Liver (tissue), 9 donors: ENCODE measurements around the gene DDX1. TPM values are rescaled to one million over a fixed set of nuclear protein-coding genes. Genes with fewer than 3 reads are reported as not detected.

Experiments
- DNase-seq: peaks from one replicate; pipeline ENCODE4 v3.0.0-alpha.2; 2017; ENCODE audit warnings: low spot score
- H3K27ac ChIP-seq, 2 donors: one replicate each; pipeline ENCODE4 v1.7.0; 2013; ENCODE audit warnings: inconsistent platforms in 2 of 2, low read length in 2 of 2, control low read depth in 1 of 2, low read depth in 1 of 2, mild to moderate bottlenecking in 1 of 2
- H3K27me3 ChIP-seq, 4 donors: one replicate each; pipeline versions ENCODE4 v1.6.1 to v1.7.0; 2013; ENCODE audit warnings: low read length in 3 of 4, inconsistent platforms in 1 of 4, mild to moderate bottlenecking in 1 of 4, moderate library complexity in 1 of 4; ENCODE audit not compliant: control insufficient read depth in 4 of 4, insufficient read depth in 4 of 4
- H3K36me3 ChIP-seq, 4 donors: one replicate each; pipeline versions ENCODE4 v1.6.1 to v1.7.0; 2013; ENCODE audit warnings: low read length in 3 of 4, mild to moderate bottlenecking in 3 of 4, low read depth in 1 of 4, moderate library complexity in 1 of 4; ENCODE audit not compliant: control insufficient read depth in 4 of 4, insufficient read depth in 3 of 4
- H3K4me1 ChIP-seq, 4 donors: one replicate each; pipeline versions ENCODE4 v1.6.1 to v1.7.0; 2013; ENCODE audit warnings: low read length in 3 of 4, mild to moderate bottlenecking in 3 of 4, moderate library complexity in 1 of 4; ENCODE audit not compliant: control insufficient read depth in 4 of 4, insufficient read depth in 4 of 4
- H3K4me3 ChIP-seq, 3 donors: one replicate each; pipeline versions ENCODE4 v1.6.1 to v1.7.0; 2013; ENCODE audit warnings: low read length in 3 of 3, control low read depth in 1 of 3, low read depth in 1 of 3, mild to moderate bottlenecking in 1 of 3
- H3K9ac ChIP-seq, 2 donors: one replicate each; pipeline ENCODE4 v1.7.0; 2013; ENCODE audit warnings: low read length in 2 of 2, mild to moderate bottlenecking in 2 of 2, moderate library complexity in 2 of 2, control low read depth in 1 of 2, low read depth in 1 of 2
- H3K9me3 ChIP-seq, 4 donors: one replicate each; pipeline versions ENCODE4 v1.6.1 to v1.7.0; 2013; ENCODE audit warnings: low read length in 3 of 4; ENCODE audit not compliant: control insufficient read depth in 4 of 4
- EGR1 ChIP-seq, 2 donors: IDR thresholded peaks; 2 replicates each; pipeline ENCODE4 v1.6.1; 2016 to 2018; ENCODE audit warnings: antibody characterized with exemption in 2 of 2, low read depth in 2 of 2
- FOXA1 ChIP-seq: IDR thresholded peaks from 2 replicates; pipeline ENCODE4 v1.6.1; 2016; ENCODE audit warnings: antibody characterized with exemption
- FOXA2 ChIP-seq: IDR thresholded peaks from 2 replicates; pipeline ENCODE4 v1.6.1; 2016; ENCODE audit warnings: antibody characterized with exemption
- GABPA ChIP-seq, 2 donors: IDR thresholded peaks in 1 of 2; conservative IDR thresholded peaks in 1 of 2; 2 replicates each; pipeline ENCODE4 v1.6.1; 2016; ENCODE audit warnings: antibody characterized with exemption in 2 of 2, mild to moderate bottlenecking in 1 of 2, moderate library complexity in 1 of 2
- HNF4A ChIP-seq, 2 donors: conservative IDR thresholded peaks; 2 replicates each; pipeline ENCODE4 v1.6.1; 2016; ENCODE audit warnings: antibody characterized with exemption in 2 of 2, mild to moderate bottlenecking in 2 of 2
- HNF4G ChIP-seq: IDR thresholded peaks from 2 replicates; pipeline ENCODE4 v1.6.1; 2016; ENCODE audit warnings: antibody characterized with exemption
- JUND ChIP-seq, 2 donors: IDR thresholded peaks; 2 replicates each; pipeline ENCODE4 v1.6.1; 2016; ENCODE audit warnings: antibody characterized with exemption in 2 of 2
- NR2F2 ChIP-seq: IDR thresholded peaks from 2 replicates; pipeline ENCODE4 v1.6.1; 2016; ENCODE audit warnings: antibody characterized with exemption
- RAD21 ChIP-seq, 2 donors: IDR thresholded peaks; 2 replicates each; pipeline ENCODE4 v1.6.1; 2016; ENCODE audit warnings: antibody characterized with exemption in 2 of 2, mild to moderate bottlenecking in 2 of 2
- REST ChIP-seq: IDR thresholded peaks from 2 replicates; pipeline ENCODE4 v1.6.1; 2016; ENCODE audit warnings: antibody characterized with exemption, mild to moderate bottlenecking
- RXRA ChIP-seq, 2 donors: IDR thresholded peaks; 2 replicates each; pipeline ENCODE4 v1.6.1; 2017 to 2018; ENCODE audit warnings: antibody characterized with exemption in 2 of 2, mild to moderate bottlenecking in 1 of 2
- SP1 ChIP-seq: IDR thresholded peaks from 2 replicates; pipeline ENCODE4 v1.6.1; 2018; ENCODE audit warnings: antibody characterized with exemption, mild to moderate bottlenecking
- TAF1 ChIP-seq: conservative IDR thresholded peaks from 2 replicates; pipeline ENCODE4 v1.6.1; 2016; ENCODE audit warnings: antibody characterized with exemption, mild to moderate bottlenecking
- YY1 ChIP-seq: IDR thresholded peaks from 2 replicates; pipeline ENCODE4 v1.6.1; 2016; ENCODE audit warnings: antibody characterized with exemption, mild to moderate bottlenecking
- WGBS: extraction: QIAGEN DNeasy Blood & Tissue Kit; methylation state at CpG from one replicate; pipeline ENCODE4 v1.1.7; 2013; 5-methylcytosine and 5-hydroxymethylcytosine counted together
- polyA plus RNA-seq, 2 donors: library from polyadenylated mRNA; stranded (reverse) in 1 of 2; unstranded in 1 of 2; fragments of 200-250 nt in 1 of 2; fragments of >200 nt in 1 of 2; fragmentation: Nextera tagmentation in 1 of 2; extraction: Ambion mirVana in 1 of 2; gene quantifications; one replicate each; pipeline versions ENCODE4 v1.2.1 to v1.2.3, GENCODE V29; 2013 to 2015
- total RNA-seq, 2 donors: library from RNA; depleted of rRNA; stranded (reverse); fragments of >200 nt; gene quantifications; one replicate each; pipeline ENCODE4 v1.2.3, GENCODE V29; 2014
- TF ChIP-seq, protein P1 (sequence below): IDR thresholded peaks from 2 replicates; pipeline ENCODE4 v1.6.1; 2016; ENCODE audit warnings: antibody characterized with exemption
- TF ChIP-seq, protein P2 (sequence below): IDR thresholded peaks from 2 replicates; pipeline ENCODE4 v1.6.1; 2016; ENCODE audit warnings: antibody characterized with exemption
- TF ChIP-seq, protein P3 (sequence below): IDR thresholded peaks from 2 replicates; pipeline ENCODE4 v1.6.1; 2016; ENCODE audit warnings: antibody characterized with exemption
- donor health status: healthy.
- donor health status: healthy.
- donor health status: healthy.
- donor health status: healthy.
- donor health status: healthy.

DDX1 gene
- total and polyA plus RNA-seq, 4 donors: 31.7 to 43.9 (median 38.8) TPM

DNA sequence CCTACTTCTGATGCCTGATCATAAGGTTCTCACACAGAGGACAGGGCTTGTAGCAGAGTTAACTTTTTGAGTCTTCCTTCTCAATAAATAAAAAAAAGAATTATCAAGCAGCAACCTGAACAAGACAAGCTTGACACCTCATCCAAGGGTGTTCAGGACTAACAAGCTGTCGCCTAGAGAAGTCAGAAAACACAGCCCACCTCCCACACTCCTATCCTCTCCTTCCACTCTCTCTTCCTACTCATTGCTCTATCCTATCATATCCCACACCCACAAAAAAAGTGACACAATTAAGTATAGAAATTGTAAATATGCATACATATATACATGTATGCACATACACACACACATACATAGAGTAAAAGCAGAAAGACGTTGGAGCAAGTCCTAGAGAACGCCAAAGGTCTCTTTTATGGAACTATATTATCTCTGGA, 35.9 kb upstream of the DDX1 start:
- Histone ChIP-seq H3K9ac (no peak overlapping the region), H3K36me3 (peaks cover 0 to 15% (median 6%) of the 10 kb centered on the region in 4 donors), H3K9me3 (no peaks in the 10 kb centered on the region), H3K27me3 (no peaks in the 10 kb centered on the region), H3K27ac (no peak overlapping the region), H3K4me1 (peaks cover 4 to 15% (median 12%) of the 10 kb centered on the region in 4 donors), H3K4me3 (no peak overlapping the region)
- TF ChIP-seq NR2F2 (no peak), HNF4A (conservative IDR thresholded peaks at IDR 0.05) (no peak), HNF4G (no peak), RXRA (IDR thresholded peaks at IDR 0.05) (no peak), FOXA1 (no peak), FOXA2 (no peak), YY1 (no peak), JUND (IDR thresholded peaks at IDR 0.05) (no peak), REST (no peak), GABPA (IDR thresholded peaks at IDR 0.05 in 1 of 2, conservative IDR thresholded peaks at IDR 0.05 in 1 of 2) (no peak), TAF1 (no peak)
- TF ChIP-seq, protein P1, sequence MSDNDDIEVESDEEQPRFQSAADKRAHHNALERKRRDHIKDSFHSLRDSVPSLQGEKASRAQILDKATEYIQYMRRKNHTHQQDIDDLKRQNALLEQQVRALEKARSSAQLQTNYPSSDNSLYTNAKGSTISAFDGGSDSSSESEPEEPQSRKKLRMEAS: no peak
- TF ChIP-seq, protein P2, sequence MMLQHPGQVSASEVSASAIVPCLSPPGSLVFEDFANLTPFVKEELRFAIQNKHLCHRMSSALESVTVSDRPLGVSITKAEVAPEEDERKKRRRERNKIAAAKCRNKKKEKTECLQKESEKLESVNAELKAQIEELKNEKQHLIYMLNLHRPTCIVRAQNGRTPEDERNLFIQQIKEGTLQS: no peak
- 94% methylated on average over 3 of the region's 3 CpGs for WGBS
- DNase-seq: no peak

DNA sequence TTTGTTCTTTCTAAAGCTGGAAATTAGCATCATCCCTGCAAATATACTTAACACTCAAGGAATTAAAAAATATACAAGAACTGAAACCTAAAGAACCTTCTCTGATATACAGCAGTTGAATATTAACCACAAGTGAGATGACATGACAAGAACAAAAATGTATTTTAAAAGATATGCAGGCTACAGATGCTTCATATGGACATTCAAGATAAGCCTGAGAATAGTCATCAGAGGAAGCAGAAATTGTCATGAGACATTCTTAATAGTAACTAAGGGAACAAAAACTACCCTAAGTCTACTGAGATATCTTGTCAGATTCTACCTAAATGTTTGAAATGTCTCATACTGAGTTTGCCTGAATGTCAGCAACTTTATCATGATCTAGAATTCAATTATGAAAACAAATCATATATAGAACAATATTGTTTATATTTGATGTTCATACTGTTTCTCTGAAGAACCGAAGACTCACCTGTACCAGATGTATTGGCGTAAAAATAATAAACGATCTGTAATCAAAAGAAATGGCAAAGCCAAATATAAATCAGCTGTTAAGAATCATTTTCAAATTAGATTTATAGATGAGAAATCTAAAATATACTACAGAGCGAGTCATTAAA, 35.2 kb upstream of the DDX1 start:
- 97% methylated on average over 4 of the region's 4 CpGs for WGBS
- no peak overlapping the region for H3K27ac ChIP-seq
- no peak overlapping the region for H3K9ac ChIP-seq
- TF ChIP-seq SP1: no peak
- TF ChIP-seq HNF4G: no peak
- no peak for TF ChIP-seq NR2F2
- TF ChIP-seq, protein P1: no peak
- no peak for TF ChIP-seq RAD21 (IDR thresholded peaks at IDR 0.05)
- no peak for TF ChIP-seq RXRA (IDR thresholded peaks at IDR 0.05)
- TF ChIP-seq JUND (IDR thresholded peaks at IDR 0.05): no peak
- TF ChIP-seq, protein P3, sequence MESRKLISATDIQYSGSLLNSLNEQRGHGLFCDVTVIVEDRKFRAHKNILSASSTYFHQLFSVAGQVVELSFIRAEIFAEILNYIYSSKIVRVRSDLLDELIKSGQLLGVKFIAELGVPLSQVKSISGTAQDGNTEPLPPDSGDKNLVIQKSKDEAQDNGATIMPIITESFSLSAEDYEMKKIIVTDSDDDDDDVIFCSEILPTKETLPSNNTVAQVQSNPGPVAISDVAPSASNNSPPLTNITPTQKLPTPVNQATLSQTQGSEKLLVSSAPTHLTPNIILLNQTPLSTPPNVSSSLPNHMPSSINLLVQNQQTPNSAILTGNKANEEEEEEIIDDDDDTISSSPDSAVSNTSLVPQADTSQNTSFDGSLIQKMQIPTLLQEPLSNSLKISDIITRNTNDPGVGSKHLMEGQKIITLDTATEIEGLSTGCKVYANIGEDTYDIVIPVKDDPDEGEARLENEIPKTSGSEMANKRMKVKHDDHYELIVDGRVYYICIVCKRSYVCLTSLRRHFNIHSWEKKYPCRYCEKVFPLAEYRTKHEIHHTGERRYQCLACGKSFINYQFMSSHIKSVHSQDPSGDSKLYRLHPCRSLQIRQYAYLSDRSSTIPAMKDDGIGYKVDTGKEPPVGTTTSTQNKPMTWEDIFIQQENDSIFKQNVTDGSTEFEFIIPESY: no peak
- no peak for TF ChIP-seq REST
- TF ChIP-seq EGR1 (IDR thresholded peaks at IDR 0.05; ENCODE audit: low read depth in 2 of 2): no peak
- no peak for TF ChIP-seq YY1
- no peak for TF ChIP-seq GABPA (IDR thresholded peaks at IDR 0.05 in 1 of 2, conservative IDR thresholded peaks at IDR 0.05 in 1 of 2)
- TF ChIP-seq FOXA2: no peak
- TF ChIP-seq HNF4A (conservative IDR thresholded peaks at IDR 0.05): no peak
- H3K4me1 ChIP-seq: peaks cover 4 to 15% (median 12%) of the 10 kb centered on the region in 4 donors
- DNase-seq: no peak
- H3K36me3 ChIP-seq: peaks cover 0 to 12% (median 6%) of the 10 kb centered on the region in 4 donors
- H3K9me3 ChIP-seq: no peaks in the 10 kb centered on the region
- no peak overlapping the region for H3K4me3 ChIP-seq
- no peaks in the 10 kb centered on the region for H3K27me3 ChIP-seq
